ENCODE results near the gene CD81. TPM values are rescaled to one million over a fixed set of nuclear protein-coding genes. Genes with fewer than 3 reads are reported as not detected.

The CD81 gene
- total and polyA plus RNA-seq, 7 donors: 75.9 to 155 (median 112) TPM

DNA sequence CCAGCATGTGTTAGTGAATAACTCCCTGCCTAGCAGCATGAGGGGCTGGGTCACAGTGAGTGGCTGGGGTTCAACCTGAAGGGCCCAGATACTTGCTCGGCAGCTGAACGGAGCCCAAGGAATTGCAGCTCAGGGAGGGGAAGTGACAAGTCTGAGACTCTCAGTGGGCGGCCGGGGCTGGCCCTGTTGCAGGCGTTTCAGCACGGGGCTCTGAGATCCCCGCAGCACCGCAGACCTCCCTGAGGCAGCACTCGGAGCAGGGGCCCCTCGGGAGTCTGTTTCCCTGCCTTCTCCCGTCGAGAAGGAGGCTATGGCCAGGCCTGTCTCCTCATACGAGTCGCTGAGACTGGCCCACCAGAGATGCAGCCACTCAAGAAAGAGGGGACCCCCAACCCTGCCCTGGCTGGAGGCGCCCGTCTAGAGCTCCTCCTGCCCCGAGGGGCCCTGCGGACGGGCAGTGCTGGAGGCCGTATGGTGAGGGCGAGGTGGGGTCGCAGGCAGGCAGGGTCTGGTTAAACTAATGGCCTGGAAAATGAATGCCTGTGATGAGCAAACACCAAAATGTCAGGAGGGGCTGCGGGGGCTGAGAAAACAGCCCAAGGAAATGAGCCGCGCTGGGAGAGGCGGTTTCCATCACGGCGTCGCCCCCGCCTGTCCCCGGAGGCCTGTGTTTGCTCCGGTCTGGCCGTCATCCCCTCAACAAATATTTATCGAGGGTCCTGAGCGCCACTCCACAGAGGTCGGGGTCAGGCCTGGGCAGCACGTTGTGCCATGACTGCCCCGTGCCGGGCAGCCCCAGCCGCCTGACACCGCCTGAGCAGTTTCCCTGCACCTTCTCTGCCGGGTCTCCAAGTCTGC lies 32.7 kb downstream of the CD81 start:
- WGBS, 3 donors: 42 to 49% (median 43%) methylated on average over 42 of the region's 42 CpGs
- Histone ChIP-seq H3K9me3 (no peaks in the 10 kb centered on the region), H3K27me3 (ENCODE audit: insufficient read depth in 3 of 3, low read length in 2 of 3) (no peaks in the 10 kb centered on the region), H3K4me3 (no peak overlapping the region), H3K4me1 (no peaks in the 10 kb centered on the region), H3K36me3 (ENCODE audit: insufficient read depth in 1 of 2, low read depth in 1 of 2) (no peaks in the 10 kb centered on the region), H3K27ac (no peak overlapping the region)
- intact Hi-C loops (cut with DNase I): loop anchor here in 1 of 2 donors (10.0 kb wide), 1 partner anchor 245 kb away; the partner anchor contains the start of gene INS
- ATAC-seq (no peak), DNase-seq (no peak)
- TF ChIP-seq, protein P1, sequence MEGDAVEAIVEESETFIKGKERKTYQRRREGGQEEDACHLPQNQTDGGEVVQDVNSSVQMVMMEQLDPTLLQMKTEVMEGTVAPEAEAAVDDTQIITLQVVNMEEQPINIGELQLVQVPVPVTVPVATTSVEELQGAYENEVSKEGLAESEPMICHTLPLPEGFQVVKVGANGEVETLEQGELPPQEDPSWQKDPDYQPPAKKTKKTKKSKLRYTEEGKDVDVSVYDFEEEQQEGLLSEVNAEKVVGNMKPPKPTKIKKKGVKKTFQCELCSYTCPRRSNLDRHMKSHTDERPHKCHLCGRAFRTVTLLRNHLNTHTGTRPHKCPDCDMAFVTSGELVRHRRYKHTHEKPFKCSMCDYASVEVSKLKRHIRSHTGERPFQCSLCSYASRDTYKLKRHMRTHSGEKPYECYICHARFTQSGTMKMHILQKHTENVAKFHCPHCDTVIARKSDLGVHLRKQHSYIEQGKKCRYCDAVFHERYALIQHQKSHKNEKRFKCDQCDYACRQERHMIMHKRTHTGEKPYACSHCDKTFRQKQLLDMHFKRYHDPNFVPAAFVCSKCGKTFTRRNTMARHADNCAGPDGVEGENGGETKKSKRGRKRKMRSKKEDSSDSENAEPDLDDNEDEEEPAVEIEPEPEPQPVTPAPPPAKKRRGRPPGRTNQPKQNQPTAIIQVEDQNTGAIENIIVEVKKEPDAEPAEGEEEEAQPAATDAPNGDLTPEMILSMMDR (IDR thresholded peaks at IDR 0.05): no peak

DNA sequence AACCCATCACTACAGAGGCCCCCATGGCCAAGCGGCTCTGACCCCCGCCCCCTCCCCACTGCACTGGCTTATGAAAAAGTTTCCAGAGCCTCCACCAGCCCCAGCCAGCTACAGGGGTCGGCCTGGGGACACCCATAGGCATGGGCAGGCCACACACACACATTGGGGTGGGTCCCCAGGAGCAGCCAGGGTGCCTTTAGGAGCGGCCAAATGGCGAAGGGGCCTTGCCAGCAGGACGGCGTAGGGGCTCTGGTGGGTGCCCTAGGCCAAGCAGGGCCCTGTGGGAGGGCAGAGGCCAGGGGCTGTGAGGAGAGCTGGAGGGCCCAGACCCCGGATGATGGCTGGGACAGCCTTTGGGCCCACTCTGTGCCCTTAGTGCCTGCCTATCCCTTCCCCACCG lies 33.5 kb downstream of the CD81 start:
- TF ChIP-seq, protein P1 (IDR thresholded peaks at IDR 0.05): no peak
- intact Hi-C loops (cut with DNase I): loop anchor here in 1 of 2 donors (10.0 kb wide), 1 partner anchor 246 kb away; the partner anchor contains the start of gene INS
- H3K4me1 ChIP-seq: no peaks in the 10 kb centered on the region
- H3K27me3 ChIP-seq (ENCODE audit: insufficient read depth in 3 of 3, low read length in 2 of 3): no peaks in the 10 kb centered on the region
- WGBS, 3 donors: 77 to 81% (median 78%) methylated on average over 8 to 9 of the region's 9 CpGs
- ATAC-seq (no peak), DNase-seq (no peak)
- no peaks in the 10 kb centered on the region for H3K9me3 ChIP-seq
- H3K27ac ChIP-seq: no peak overlapping the region
- no peak overlapping the region for H3K4me3 ChIP-seq
- no peaks in the 10 kb centered on the region for H3K36me3 ChIP-seq (ENCODE audit: insufficient read depth in 1 of 2, low read depth in 1 of 2)

DNA sequence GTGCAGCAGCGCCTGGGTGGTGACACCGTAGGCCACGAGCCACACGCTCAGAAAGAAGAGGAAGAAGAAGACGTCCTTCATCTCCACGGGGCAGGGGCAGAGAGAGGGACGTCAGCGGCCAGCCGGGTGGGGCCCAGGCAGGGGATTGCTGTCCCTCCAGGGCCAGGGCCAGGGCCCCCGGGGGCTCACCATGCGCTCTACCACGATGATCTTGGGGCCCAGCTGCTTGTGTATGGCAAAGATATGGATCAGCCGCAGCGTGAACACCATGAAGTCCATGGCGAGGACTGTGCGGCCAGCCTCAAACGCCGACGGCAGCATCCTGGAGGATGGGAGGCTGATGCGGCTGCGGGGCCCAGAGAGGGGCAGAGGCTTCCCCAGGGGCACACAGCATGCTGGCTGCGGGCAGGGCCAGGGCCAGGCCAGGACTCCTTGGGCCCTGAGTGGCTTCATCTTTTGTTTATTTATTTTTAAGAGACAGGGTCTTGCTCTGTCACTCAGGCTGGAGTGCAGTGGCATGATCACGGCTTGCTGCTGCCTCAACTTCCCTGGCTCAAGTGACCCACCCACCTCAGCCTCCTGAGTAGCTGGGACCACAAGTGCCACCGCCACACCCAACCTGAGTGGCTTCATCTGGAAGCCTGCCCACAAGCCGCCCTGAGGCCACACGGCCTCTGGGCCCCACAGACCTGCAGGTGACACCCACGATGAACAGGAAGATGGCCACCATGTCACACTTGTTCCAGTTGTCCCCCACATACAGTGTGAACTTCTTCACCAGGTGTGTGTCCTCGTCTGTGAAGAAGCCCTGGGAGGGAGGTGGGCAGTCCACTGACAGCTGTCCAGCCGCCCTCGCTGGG lies 34.6 kb downstream of the CD81 start:
- TF ChIP-seq, protein P1 (IDR thresholded peaks at IDR 0.05): no peak
- Histone ChIP-seq H3K27me3 (ENCODE audit: insufficient read depth in 3 of 3, low read length in 2 of 3) (no peaks in the 10 kb centered on the region), H3K4me1 (no peaks in the 10 kb centered on the region), H3K27ac (no peak overlapping the region), H3K9me3 (no peaks in the 10 kb centered on the region), H3K4me3 (no peak overlapping the region), H3K36me3 (ENCODE audit: insufficient read depth in 1 of 2, low read depth in 1 of 2) (no peaks in the 10 kb centered on the region)
- intact Hi-C loops (cut with DNase I): loop anchor here in 1 of 2 donors (10.0 kb wide), 1 partner anchor 247 kb away; the partner anchor contains the start of gene INS
- 76 to 80% (median 78%) methylated on average over 29 to 30 of the region's 30 CpGs for WGBS, 3 donors
- ATAC-seq (no peak), DNase-seq (no peak)

DNA sequence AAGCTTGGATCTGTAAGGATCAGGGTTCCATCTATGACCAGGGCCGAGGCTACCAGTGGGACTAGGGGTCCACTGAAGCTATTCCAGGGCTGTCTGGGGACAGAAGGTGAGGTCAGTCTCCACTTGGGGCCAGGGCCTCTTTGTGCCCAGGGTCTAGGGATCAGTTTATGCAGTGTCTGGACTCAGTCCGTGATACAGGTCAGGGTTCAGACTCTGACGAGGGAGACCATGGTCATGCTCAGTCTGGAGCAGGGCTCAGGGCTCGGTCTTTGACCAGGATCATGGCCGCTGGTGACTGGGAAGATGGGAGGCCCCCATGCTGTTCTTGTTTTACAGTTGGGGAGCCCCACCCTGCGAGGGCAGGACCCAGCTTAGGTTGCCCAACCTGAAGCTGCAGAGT lies 35.2 kb downstream of the CD81 start:
- no peak overlapping the region for H3K4me3 ChIP-seq
- no peaks in the 10 kb centered on the region for H3K36me3 ChIP-seq (ENCODE audit: insufficient read depth in 1 of 2, low read depth in 1 of 2)
- DNase-seq (no peak), ATAC-seq (no peak)
- 91 to 94% (median 93%) methylated on average over 6 of the region's 6 CpGs for WGBS, 3 donors
- TF ChIP-seq, protein P1 (IDR thresholded peaks at IDR 0.05): no peak
- no peak overlapping the region for H3K27ac ChIP-seq
- no peaks in the 10 kb centered on the region for H3K4me1 ChIP-seq
- H3K27me3 ChIP-seq (ENCODE audit: insufficient read depth in 3 of 3, low read length in 2 of 3): no peaks in the 10 kb centered on the region
- intact Hi-C loops (cut with DNase I): loop anchor here in 1 of 2 donors (10.0 kb wide), 1 partner anchor 248 kb away; the partner anchor contains the start of gene INS
- no peaks in the 10 kb centered on the region for H3K9me3 ChIP-seq
